Activated CD4-positive, alpha-beta T cell treated with anti-CD3 and anti-CD28 coated beads, Interleukin-2, amount 50 U/mL, for 16 hours (primary cell): ENCODE measurements around the gene DEGS1.

ENCODE experiments used
- DNase-seq: peaks from one replicate; pipeline ENCODE4 v3.0.0-alpha.2; 2020

DEGS1 gene

DNA sequence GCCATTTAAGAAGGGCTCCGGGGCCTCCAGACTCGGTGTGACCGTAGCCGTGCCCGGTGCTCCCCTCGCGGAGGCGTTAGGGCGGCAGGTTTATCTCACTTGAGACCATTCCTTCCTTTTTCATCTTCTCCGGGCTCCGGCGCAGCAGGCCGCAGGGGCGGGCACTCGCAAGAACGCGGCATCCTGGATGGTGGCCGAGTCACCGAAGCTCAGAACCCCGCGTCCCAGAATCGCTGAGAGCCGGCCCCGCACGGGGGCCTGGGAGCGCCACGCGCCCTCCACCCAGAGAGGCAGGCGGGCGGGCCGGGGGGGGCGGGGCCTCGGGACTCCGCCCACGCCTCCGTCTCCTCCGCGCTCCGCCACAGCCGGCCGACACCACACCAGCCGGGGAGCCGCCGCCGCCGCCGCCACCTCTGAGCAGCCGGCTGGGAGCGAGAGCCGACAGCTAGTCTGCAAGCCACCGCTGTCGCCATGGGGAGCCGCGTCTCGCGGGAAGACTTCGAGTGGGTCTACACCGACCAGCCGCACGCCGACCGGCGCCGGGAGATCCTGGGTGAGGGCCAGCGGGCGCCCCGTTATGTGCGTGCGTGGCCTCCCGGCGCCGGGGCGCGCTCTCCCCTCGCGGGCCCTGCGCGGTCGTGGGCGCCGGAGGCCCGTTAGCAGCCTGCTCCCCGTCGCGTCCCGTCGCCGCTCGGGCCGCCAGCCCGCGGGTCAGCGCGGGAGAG is at the start of gene DEGS1:
TSS of gene DEGS1 (plus strand) at position 375 of the 725 bp plus-strand sequence. CDS start at position 472, 97 bp downstream.
- peak; percentile 87 for DNase-seq

DNA sequence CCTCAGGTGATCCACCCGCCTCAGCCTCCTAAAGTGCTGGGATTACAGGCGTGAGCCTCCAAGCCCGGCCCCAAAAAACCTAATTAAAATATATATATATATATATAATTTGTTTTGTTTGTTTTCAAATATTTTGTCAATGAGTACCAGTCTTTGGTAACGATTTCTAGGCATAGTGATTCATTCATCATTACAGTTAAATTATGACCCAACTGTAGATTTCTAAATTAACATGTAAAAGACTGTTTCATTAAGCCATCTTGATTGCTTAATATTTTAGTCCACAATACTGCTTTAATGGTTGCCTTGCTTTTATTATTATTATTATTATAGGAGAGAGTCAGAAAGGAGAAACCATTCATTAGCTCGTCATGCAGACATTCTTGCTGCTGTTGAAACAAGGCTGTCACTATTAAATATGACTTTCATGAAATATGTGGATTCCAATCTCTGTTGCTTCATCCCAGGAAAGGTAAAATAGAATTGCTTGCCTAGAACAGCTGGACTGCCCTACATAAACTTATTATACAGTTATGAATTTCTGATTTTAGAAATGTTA is 49.2 kb upstream of the DEGS1 start:
- DNase-seq, result no peak

DNA sequence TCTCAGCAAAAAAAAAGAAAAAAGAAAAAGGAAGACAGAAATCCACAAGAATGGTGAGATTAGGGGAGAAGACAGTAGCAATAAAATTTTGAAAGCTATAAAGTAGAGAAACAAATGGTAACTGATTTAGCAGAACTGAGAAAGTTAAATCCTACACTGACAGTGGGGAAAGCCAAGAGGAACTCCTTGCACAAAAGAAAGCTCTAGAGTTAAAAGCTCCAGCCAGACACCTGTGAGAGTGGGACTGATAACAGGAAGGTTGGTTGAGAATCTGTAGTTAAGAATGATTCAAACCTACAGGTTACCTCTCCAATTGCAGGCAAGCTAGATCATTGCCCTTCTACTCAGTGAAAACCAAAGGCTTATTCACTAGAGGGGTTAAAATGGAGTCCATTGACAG is 45.5 kb upstream of the DEGS1 start:
- DNase-seq, result no peak

DNA sequence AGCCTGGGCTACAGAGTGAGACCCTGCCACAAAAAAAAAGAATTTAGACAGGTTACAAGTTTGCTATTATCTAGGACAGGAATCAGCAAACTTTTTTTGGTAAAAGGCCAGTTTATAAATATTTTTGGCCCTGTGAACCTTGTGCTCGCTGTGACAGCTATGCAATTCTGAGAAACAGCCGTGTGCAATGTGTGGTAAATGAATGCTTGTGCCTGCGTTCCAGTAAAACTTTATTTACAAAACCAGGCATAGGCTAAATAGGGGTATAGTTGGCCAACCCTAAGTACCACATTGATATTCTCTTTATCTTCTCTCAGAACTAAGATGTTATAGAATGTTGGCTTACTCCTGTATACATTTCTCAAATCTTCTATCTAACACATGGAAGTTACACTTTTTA is 44.8 kb upstream of the DEGS1 start:
- no peak for DNase-seq

DNA sequence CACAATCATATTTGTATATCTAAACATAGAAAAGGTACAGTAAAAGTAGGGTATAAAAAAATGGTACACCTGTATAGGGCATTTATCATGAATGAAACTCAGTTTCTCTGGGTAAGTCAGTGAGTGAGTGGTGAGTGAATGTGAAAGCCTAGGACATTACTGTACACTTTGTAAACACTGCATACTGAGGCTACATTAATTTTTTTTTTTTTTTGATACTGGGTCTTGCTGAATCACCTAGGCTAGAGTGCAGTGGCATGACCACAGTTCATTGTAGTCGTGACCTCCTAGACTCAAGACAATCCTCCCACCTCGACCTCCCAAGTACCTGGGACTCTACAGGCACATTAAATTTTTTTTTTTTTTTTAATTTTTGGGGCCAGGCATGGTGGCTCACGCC is 41.3 kb upstream of the DEGS1 start:
- DNase-seq, result no peak

DNA sequence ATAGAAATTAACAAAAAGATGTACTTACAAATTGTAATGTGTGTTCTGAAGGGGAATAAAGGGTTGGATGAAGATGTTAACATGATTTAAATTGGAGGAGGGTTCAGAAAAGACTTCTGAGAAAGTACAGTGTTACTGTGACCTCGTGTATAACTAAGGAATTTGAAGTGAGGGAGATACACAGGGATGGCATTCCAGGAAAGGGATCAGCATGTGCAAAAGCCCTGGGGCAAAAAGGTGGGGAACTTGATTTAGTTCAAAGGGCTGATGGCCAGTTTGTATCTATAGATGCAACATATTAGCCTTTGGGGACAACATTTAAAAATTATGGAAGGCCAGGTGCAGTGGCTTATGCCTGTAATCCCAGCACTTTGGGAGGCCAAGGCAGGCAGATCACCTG is 33.3 kb upstream of the DEGS1 start:
- DNase-seq, result no peak

DNA sequence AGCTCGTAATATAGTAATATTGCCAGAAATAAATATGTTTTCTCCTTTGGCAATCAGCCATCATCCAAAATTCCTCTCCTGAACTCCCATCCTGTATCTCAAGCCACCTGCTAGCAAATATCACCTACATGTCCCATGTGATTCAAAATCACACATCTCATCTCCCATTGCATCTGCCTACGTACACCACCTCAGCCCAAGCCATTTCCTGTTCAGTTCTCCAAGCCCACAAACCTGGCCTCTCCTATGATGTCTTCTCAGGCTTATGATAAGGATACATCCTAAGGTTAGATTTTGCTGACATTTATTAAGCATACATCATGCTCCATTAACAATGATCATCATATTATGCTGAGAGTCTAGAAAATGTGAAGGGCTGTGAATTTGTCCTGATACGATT is 31.9 kb upstream of the DEGS1 start:
- DNase-seq, result no peak

DNA sequence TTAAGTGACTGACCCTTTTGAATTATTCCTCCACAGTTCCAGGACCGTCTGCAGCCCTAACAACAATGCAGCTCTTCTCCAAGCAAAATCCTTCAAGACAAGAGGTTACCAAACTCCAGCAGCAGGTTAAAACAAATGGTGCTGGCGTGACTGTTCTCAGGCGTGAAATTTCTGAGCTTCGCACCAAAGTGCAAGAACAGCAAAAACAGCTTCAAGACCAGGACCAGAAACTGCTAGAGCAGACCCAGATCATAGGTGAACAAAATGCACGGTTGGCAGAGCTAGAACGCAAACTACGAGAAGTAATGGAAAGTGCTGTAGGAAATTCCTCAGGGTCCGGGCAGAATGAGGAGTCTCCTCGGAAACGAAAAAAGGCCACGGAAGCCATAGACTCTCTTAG is 25.7 kb upstream of the DEGS1 start:
- DNase-seq, result no peak

DNA sequence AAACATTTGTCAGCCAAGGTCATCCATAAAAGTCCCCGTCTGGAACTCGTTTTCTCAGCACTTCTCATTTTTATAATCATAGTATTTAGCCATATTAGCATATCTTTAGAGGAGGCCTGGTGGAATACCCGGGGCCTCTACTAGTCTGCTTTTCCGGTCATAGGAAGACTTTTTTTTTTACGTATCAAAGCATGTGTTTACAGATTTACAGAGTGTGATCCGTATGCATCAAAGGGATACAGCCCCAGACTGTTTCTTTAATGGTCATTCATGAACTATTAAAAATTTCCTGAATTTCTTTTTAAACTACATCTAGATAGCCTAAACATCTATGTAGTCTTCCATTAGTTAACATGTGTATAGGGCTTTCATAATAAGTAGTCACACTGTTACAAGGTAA is 23.5 kb upstream of the DEGS1 start:
- DNase-seq, result no peak

DNA sequence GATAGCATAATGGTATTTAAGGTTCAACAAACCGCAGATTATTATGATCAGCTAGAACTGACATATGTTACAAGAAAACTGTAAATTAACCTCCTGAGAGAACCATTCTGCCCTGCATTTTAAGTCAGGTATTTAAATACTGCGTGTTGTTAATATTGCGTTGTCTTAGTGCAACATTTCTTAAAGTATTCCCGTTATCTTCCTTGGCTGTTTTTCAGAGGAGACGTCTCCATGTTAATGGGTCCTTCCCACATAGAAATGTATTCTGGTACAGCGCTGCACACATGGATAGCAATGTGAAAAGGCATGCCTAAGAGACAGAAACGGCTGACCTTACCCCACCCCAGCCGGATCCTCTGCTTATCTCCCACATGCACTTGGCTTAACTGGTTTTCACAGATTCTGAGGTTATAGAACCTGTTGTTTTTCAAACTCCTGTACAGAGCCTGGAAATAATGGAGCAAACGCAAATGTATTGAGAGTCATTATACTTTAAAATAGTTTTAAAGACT is 22.8 kb upstream of the DEGS1 start:
- no peak for DNase-seq

DNA sequence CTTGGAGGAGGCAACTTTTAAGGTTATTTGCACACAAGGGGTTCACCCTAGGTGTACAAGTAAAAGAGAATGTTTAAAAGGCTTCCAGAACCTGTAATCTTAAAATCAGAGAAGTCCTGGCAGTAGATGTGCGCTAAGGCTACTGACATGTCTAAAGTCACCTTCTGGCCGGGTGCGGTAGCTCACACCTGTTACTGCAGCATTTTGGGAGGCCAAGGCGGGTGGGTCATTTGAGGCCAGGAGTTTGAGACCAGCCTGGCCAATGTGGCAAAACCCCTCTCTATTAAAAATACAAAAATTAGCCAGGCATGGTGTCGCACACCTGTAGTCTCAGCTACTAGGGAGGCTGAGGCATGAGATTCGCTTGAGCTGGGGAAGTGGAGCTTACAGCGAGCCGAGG is 20.3 kb upstream of the DEGS1 start:
- no peak for DNase-seq

DNA sequence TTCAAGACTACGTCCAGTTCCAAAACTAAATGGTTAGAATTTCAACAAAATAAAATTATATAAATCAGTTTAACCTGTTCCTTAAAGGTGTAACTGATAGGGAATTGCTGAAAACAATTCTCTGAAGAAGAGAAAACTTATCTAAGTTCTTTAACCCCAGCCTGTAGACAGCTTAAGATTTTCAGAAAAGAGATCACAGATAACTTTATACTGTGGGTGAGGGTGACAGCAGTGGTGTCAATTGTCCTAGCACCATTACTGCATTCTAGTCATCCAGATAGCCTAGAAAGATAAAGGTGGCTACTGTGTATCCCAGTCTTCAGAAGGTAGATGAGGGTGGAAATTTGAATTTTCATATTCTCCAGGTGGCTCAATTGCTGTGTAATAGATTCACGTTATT is 19.7 kb upstream of the DEGS1 start:
- DNase-seq, result no peak

DNA sequence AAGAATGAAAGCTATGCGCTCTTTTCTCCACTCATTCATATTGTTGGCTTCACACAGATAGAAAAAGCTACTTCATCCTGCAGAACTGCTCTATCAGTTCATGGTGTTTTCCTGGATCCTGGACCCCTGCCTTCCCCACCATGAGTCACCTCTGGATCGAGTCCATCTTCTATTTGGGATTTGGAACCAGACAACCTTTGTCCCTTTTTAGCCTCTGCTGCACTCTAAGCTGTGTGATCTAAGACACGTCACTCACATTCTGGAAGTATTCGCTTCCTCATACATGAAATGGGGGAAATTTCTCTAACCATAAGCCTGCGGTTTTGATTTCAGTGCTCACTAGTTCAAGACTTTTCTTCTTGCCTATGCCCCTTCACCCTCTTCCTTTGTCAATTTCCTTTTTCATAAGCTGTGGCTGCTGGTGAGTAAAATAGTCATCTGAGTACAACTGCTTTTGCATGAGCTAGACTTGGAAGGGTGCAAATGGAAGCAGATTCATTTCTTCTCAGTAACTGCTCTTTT is 14.1 kb upstream of the DEGS1 start:
- DNase-seq, result peak; percentile 93

DNA sequence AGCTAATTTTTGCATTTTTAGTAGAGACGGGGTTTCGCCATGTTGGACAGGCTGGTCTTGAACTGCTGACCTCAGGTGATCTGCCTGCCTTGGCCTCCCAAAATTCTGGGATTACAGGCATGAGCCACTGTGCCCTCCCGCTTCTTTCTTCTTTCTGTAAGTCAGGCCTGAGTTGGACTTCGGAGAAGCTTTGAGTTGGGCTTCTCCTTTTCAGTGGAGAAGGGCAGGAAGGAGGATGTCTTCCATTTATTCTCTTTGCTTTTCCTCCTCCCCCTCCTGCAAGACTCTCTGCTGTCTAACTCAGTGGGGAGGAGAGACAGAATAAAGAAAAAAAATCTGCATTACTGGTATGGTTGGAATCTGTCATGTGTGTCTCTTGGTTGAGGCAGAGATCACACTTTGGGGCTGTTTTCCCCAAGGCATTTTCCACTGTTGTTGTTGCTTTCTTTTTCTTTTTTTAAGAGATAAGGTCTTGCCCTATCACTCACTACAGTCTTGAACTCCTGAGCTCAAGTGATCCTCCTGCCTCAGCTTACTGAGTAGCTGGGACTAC is 13.2 kb upstream of the DEGS1 start:
- DNase-seq, result no peak

DNA sequence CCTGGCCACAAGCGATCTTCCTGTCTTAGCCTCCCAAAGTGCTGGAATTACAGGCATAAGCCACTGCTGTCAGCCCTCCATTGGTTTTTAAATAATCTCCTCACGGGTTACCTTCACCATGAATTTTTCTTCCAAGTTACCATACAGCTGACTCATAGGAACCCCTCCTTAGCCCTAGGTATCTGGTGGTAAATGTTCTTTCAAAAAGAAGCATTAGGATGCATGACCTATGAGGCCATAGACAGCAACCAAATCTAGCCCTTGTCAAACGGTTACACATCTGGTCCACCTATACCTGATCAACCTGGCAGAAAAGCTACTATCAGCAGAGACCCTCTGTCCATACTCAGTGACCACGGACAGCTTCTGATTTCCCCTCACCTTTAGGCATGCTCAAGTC is 12.7 kb upstream of the DEGS1 start:
- DNase-seq, result no peak

DNA sequence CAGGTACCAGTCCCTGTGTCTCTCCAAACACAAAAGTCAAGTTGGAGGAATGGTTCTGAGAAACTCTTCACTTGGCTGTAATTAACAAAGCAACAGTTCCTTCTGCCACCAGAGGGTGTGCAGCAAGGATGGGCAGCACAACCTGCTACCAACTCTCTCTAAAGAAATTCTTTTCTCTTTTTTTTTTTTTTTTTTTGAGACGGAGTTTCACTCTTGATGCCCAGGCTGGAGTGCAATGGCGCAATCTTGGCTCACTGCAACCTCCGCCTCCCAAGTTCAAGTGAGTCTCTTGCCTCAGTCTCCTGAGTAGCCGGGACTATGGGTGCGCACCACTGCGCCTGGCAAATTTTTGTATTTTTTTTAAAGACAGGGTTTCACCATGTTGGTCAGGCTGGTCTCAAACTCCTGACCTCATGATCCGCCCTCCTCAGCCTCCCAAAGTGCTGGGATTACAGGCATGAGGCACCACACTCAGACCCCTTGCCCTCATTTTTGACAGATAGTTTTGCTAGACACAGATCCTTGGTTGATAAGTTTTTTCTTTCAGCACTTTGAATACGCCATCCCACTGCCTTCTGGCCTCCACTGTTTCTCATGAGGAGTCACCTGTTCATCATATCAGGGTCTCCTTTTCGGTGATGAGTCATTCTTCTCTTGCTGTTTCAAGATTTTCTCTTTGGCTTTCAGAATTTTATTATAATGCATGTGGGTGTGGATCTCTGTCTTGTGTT is 12.1 kb upstream of the DEGS1 start:
- peak; percentile 36 for DNase-seq

DNA sequence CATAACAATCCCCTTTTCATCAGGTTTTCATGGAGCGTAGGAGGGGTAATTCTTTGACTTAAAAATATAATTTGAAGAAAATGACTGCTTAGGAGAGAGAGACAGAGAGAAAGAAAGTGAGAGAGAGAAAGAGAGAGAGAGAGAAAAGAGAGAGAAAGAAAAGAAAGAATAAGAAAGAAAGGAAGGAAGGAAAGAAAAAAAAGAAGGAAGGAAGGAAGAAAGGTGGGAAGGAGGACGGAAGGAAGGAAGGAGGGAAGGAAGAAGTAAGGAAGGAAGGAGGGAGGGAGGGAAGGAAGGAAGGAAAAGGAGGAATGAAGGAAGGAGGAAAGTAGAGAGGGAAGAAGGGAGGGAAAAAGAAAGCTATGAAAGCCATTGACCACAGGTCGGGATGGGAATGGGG is 10.8 kb upstream of the DEGS1 start:
- no peak for DNase-seq

DNA sequence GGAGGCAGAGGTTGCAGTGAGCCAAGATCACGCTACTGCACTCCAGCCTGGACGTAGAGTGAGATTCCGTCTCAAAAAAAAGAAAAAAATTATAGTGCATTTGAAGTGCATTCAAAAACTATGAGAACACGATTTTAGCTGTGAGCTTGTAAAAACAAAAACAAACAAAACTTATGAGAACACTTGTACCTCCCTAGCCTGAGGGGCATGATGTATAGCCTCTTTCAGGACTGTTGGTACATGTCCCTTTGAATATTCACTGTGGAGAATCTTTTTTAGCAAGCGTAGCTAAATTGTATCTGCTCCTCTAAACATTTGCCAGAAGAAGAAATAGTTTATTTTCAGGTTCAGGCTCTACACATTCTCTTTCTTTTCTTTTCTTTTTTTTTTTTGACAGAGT is 9.5 kb upstream of the DEGS1 start:
- no peak for DNase-seq

DNA sequence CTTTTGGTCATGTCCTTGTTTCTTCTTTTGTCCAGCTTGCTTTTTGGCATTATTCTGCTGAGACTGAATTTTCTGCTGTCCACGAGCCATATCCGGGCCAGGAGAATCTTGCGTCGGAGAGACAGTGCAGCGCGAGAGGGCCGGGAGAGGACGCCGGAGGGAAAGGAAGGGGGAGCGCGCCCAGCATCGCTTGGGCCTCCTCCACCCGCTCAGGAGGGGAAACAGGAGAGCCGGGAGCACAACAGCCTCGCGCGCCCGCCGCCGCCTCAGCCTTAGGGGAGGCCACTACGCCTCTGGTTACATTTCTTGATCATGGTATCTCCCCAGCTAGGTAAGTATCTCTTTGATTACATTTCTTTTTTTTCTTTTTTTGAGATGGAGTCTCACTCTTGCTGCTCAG is 7.4 kb upstream of the DEGS1 start:
- DNase-seq, result no peak

DNA sequence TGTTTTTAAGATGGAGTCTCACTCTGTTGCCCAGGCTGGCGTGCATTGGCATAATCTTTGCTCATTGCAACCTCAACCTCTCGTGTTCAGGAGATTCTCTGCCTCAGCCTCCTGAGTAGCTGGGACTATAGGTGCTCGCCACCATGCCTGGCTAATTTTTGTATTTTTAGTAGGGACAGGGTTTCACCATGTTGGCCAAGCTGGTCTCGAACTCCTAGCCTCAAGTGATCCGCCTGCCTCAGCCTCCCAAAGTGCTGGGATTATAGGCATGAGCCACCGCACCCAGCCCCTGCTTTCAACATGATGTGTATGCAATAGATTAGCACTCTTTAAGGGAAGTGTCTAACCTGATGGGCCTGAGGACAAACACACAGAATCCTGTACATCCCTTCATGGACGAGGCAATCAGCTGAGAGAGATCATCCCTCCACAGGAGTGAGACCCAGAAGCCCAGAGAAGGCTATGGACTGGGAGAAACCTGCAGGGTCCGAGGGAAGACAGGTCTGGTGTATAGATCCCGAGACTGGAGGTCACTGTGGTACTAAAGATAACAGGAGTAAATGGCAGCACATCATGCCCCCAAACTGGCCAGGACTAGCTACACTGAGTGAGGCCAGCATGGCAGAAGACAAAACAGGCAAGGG is 5.6 kb upstream of the DEGS1 start:
- no peak for DNase-seq

DNA sequence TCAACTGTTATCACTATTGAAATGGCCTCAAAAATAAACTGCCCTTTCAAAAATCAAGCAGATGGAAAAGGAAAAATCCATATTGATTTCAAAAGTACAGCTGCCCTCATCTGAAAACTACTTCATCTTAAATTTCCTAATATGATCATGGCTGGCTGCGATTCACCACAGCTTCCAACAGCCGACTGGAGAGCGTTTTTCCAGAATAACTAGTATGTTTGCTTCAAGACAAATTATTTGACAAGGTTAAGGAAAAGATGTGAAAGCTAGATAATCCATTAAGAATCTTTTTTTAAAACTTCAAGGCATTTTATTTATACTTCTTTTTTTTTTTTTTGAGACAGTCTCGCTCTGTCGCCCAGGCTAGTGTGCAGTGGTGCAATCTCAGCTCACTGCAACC is 4.1 kb upstream of the DEGS1 start:
- no peak for DNase-seq

DNA sequence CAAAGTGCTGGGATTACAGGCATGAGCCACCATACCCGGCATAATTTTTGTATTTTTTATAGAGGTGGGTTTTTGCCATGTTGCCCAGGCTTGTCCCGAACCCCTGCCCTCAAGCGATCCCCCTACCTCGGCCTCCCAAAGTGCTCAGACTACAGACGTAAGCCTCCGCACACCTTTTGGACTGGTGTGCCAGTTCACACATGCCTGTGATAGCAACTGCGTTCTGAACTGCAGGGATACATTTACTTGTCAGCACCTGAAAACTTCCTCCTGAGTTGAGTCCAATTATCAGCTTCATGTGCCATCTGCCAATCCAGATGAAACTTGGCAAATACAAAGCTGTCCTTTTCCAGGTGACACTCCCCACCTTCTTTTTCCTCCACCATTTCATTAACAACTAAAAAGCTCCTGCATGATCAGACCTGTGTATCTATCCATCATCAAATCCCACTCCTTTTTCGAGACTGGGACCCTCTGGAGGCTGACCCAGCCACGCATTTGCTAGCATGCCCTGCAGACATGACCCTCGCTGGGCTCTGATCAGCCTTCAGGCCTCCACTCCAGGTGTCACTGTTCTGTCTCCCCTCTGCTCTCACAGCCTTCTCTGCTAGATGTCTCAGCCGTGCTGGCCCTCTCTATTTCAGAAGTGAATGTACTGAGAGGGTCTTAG is 2.1 kb upstream of the DEGS1 start:
- no peak for DNase-seq

DNA sequence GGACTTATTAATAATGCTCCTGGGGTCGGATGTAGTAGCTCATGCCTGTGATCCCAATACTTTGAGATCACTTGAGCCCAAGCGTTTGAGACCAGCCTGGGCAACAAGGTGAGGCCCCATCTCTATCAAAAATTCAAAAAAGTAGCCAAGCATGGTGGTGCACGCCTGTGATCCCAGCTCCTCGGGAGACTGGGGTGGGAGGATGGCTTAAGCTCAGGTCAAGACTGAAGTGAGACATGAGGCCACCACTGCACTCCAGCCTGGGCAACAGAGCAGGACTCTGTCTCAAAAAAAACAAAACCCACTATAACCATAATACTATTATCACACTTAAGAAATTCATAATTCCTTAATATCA is 1.6 kb upstream of the DEGS1 start:
- DNase-seq, result no peak
